Measurements from ENCODE around the gene MPO.

GRCh38 chr17:58313815-58314705, 33.3 kb upstream of the MPO start:
- no peak for TF ChIP-seq CTCF (IDR thresholded peaks at IDR 0.05)
- no peak for TF ChIP-seq POLR2A (IDR thresholded peaks at IDR 0.05)

All from Peyer's patch (tissue), 4 donors.